HCT116 (cell line): Measurements from ENCODE around the gene GREM2. TPM values are rescaled to one million over a fixed set of nuclear protein-coding genes. Genes with fewer than 3 reads are reported as not detected.

Experiments used
- ATAC-seq: fragments of 200-7000 bp; cut with Tn5 transposase; 2 replicates; pipeline ENCODE4 v1.9.1; 2020; ENCODE audit warnings: mild to moderate bottlenecking, moderate library complexity
- BruUV-seq: library from RNA; stranded (reverse); fragments of 400-500 nt; replicated peaks from 2 replicates; lab custom pipeline; 2021; lab: Mats Ljungman, UMichigan
- CTCF ChIA-PET: fragments of 300-600 bp; sonication (Branson Sonifier 250); formaldehyde crosslinking; loops from one replicate; lab custom pipeline; 2021; ENCODE audit warnings: antibody characterized with exemption; lab: Charles Lee
- POLR2A ChIA-PET: fragments of 300-600, 350-600 bp; sonication (Branson Sonifier 250); formaldehyde crosslinking; loops from one replicate; lab custom pipeline; 2021; ENCODE audit warnings: antibody characterized with exemption; lab: Charles Lee
- RAD21 ChIA-PET, 2 experiments: fragments of 300-600 bp; sonication (Branson Sonifier 250); formaldehyde crosslinking; loops; one replicate each; lab custom pipeline; 2023; ENCODE audit warnings: low total read pairs in 2 of 2; ENCODE audit not compliant: uncharacterized antibody in 2 of 2, unreplicated experiment in 2 of 2, low non-redundant PET in 1 of 2; lab: Charles Lee
- DNase-seq: peaks from one replicate; pipeline ENCODE4 v3.0.0-alpha.2; 2010; ENCODE audit warnings: low read depth, low spot score
- H2AFZ ChIP-seq: fragments of 200-600 bp; shearing (Covaris generic), sonication (generic); 2 replicates; pipeline ENCODE4 v1.6.1; 2017; ENCODE audit warnings: low read depth, mixed run types, mixed read lengths, antibody characterized with exemption, low read length; ENCODE audit not compliant: poor library complexity, severe bottlenecking
- H3K27ac ChIP-seq: 2 replicates; pipeline ENCODE4 v1.5.1; 2012; ENCODE audit warnings: low read depth, low read length
- H3K27me3 ChIP-seq: fragments of 200-600 bp; sonication (generic); 2 replicates; pipeline ENCODE4 v1.6.1; 2016; ENCODE audit warnings: mixed run types, low read length, mixed read lengths; ENCODE audit not compliant: insufficient read depth
- H3K36me3 ChIP-seq, 2 experiments: fragments of 200-500 bp in 1 of 2; fragments of 200-600 bp in 1 of 2; sonication (Bioruptor generic) in 1 of 2; sonication (generic) in 1 of 2; 2 replicates each; pipeline versions ENCODE4 v1.5.1 to v1.6.1; 2014 to 2016; ENCODE audit warnings: low read length in 2 of 2, inconsistent platforms in 1 of 2, mixed read lengths in 1 of 2, mixed run types in 1 of 2; ENCODE audit not compliant: insufficient read depth in 2 of 2, control insufficient read depth in 1 of 2
- H3K4me1 ChIP-seq, 2 experiments: fragments of 200-600 bp in 1 of 2; sonication (generic) in 1 of 2; 2 replicates each; pipeline versions ENCODE4 v1.5.1 to v1.6.1; 2012 to 2017; ENCODE audit warnings: low read length in 2 of 2, inconsistent platforms in 1 of 2, mild to moderate bottlenecking in 1 of 2, mixed read lengths in 1 of 2, mixed run types in 1 of 2, moderate library complexity in 1 of 2; ENCODE audit not compliant: insufficient read depth in 2 of 2, control insufficient read depth in 1 of 2
- H3K4me2 ChIP-seq: fragments of 200-600 bp; sonication (generic); 2 replicates; pipeline ENCODE4 v1.6.1; 2017; ENCODE audit warnings: mixed run types, low read length, mixed read lengths
- H3K4me3 ChIP-seq, 2 experiments: fragments of 200-600 bp in 1 of 2; sonication (generic) in 1 of 2; replicated peaks in 1 of 2; 2 replicates each; pipeline ENCODE4 v1.5.1; 2011 to 2016; ENCODE audit warnings: low read length in 2 of 2, control low read depth in 1 of 2, low read depth in 1 of 2, mild to moderate bottlenecking in 1 of 2, mixed read lengths in 1 of 2, mixed run types in 1 of 2
- H3K79me2 ChIP-seq: fragments of 200-600 bp; sonication (generic); 2 replicates; pipeline ENCODE4 v1.6.1; 2017; ENCODE audit warnings: mild to moderate bottlenecking, mixed run types, low read length, moderate library complexity, mixed read lengths; ENCODE audit not compliant: insufficient read depth
- H3K9ac ChIP-seq: fragments of 200-600 bp; sonication (generic); 2 replicates; pipeline ENCODE4 v1.6.1; 2016; ENCODE audit warnings: low read length, mixed read lengths
- H3K9me2 ChIP-seq: fragments of 200-600 bp; sonication (generic), shearing (Covaris generic); 2 replicates; pipeline ENCODE4 v1.6.1; 2017; ENCODE audit warnings: mixed run types, mild to moderate bottlenecking, moderate library complexity; ENCODE audit not compliant: insufficient read depth
- H3K9me3 ChIP-seq, 2 experiments: fragments of 200-500 bp in 1 of 2; fragments of 200-600 bp in 1 of 2; sonication (Bioruptor generic) in 1 of 2; sonication (generic) in 1 of 2; 2 replicates each; pipeline ENCODE4 v1.6.1; 2014 to 2017; ENCODE audit warnings: low read length in 2 of 2, mixed read lengths in 2 of 2, inconsistent platforms in 1 of 2, low read depth in 1 of 2, mild to moderate bottlenecking in 1 of 2, mixed run types in 1 of 2, moderate library complexity in 1 of 2; ENCODE audit not compliant: control insufficient read depth in 1 of 2, insufficient read depth in 1 of 2
- H4K20me1 ChIP-seq: fragments of 200-600 bp; sonication (generic), shearing (Covaris generic); 2 replicates; pipeline ENCODE4 v1.6.1; 2017; ENCODE audit warnings: mixed run types, mild to moderate bottlenecking, moderate library complexity; ENCODE audit not compliant: insufficient read depth
- CBX3 ChIP-seq: IDR thresholded peaks from 2 replicates; pipeline ENCODE4 v1.6.1; 2012; ENCODE audit warnings: low read depth
- CEBPB ChIP-seq: IDR thresholded peaks from 2 replicates; pipeline ENCODE4 v1.6.1; 2012; ENCODE audit warnings: low read depth
- EGR1 ChIP-seq: IDR thresholded peaks from 2 replicates; pipeline ENCODE4 v1.6.1; 2012; ENCODE audit warnings: low read depth
- ELF1 ChIP-seq: IDR thresholded peaks from 2 replicates; pipeline ENCODE4 v1.6.1; 2012; ENCODE audit warnings: low read depth, borderline replicate concordance
- EZH2 ChIP-seq: fragments of 200-600 bp; sonication (generic); IDR thresholded peaks from 2 replicates; pipeline ENCODE4 v1.6.1; 2017; ENCODE audit warnings: antibody characterized with exemption, mixed run types
- EZH2phosphoT487 ChIP-seq: fragments of 200-600 bp; IDR thresholded peaks from 2 replicates; pipeline ENCODE4 v1.6.1; 2018; ENCODE audit warnings: antibody characterized with exemption, borderline replicate concordance
- FOSL1 ChIP-seq: IDR thresholded peaks from 2 replicates; pipeline ENCODE4 v1.6.1; 2012; ENCODE audit warnings: low read depth
- JUND ChIP-seq: IDR thresholded peaks from 2 replicates; pipeline ENCODE4 v1.6.1; 2012
- POLR2A ChIP-seq: IDR thresholded peaks from 2 replicates; pipeline ENCODE4 v1.7.0; 2011; ENCODE audit warnings: borderline replicate concordance; ENCODE audit not compliant: insufficient read depth, insufficient read length; ENCODE audit errors: extremely low read depth
- POLR2AphosphoS5 ChIP-seq: IDR thresholded peaks from 2 replicates; pipeline ENCODE4 v1.6.1; 2011; ENCODE audit warnings: mild to moderate bottlenecking, low read depth, low read length, moderate library complexity
- SP1 ChIP-seq: IDR thresholded peaks from 2 replicates; pipeline ENCODE4 v1.6.1; 2012; ENCODE audit warnings: low read depth
- SRF ChIP-seq: IDR thresholded peaks from 2 replicates; pipeline ENCODE4 v1.6.1; 2012; ENCODE audit warnings: low read depth
- TCF7L2 ChIP-seq: IDR thresholded peaks from 2 replicates; pipeline ENCODE4 v1.7.0; 2011; ENCODE audit warnings: borderline replicate concordance, inconsistent platforms; ENCODE audit not compliant: insufficient read depth, insufficient read length; ENCODE audit errors: extremely low read depth
- ZFX ChIP-seq: fragments of 450-650 bp; IDR thresholded peaks from 2 replicates; pipeline ENCODE4 v1.6.1; 2017
- ZNF274 ChIP-seq: fragments of 200-500 bp; sonication (Bioruptor generic); IDR thresholded peaks from 2 replicates; pipeline ENCODE4 v1.6.1; 2014; ENCODE audit warnings: mild to moderate bottlenecking, low read depth, low read length, inconsistent platforms
- intact Hi-C: fragments of 100-400 bp; cut with micrococcal nuclease; formaldehyde crosslinking; loops from 2 replicates; pipeline ENCODE4 v1.10.0; 2022
- total RNA-seq: library from RNA; stranded (reverse); gene quantifications from one replicate; pipeline ENCODE4 v1.2.1, GENCODE V29; 2021; ENCODE audit not compliant: unreplicated experiment
- TF ChIP-seq, protein P1 (sequence below): IDR thresholded peaks from 2 replicates; pipeline ENCODE4 v1.6.1; 2012
- TF ChIP-seq, protein P2 (sequence below): IDR thresholded peaks from 2 replicates; pipeline ENCODE4 v1.6.1; 2012; ENCODE audit warnings: low read depth

GREM2 gene
- total RNA-seq, 1 experiment from 2014 or later = not detected

DNA sequence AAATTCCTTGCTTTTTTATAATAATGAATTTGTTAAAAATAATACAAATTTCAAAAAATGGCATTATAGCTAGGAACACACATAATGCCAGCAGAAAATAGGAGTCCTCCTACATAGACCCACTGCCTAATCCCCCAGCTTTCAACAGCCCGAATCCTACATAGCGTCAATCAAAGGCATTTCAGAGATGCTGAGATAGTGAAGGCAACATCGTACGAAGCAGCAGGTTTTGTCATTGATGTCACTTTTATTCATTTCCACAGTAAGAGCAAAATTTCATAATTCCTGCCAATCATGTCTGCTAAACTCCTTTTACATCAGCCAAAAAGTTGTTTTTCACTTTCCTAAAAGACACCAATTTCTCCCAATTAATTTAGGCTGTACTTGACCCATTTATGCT is 94.1 kb downstream of the GREM2 start:
- CTCF ChIA-PET = no interaction called here
- H2AFZ ChIP-seq = no peak overlapping the region
- H3K4me1 ChIP-seq = no peaks in the 10 kb centered on the region
- no peaks in the 10 kb centered on the region for H3K9me2 ChIP-seq
- no peak overlapping the region for H3K4me2 ChIP-seq
- ATAC-seq (no peak), DNase-seq (no peak)
- H3K9me3 ChIP-seq = no peaks in the 10 kb centered on the region; a peak in 2 of 4 replicates
- no peaks in the 10 kb centered on the region for H3K27me3 ChIP-seq
- no peak overlapping the region for H3K27ac ChIP-seq
- intact Hi-C loops = no loop called here
- BruUV-seq = no TSS peak
- no peaks in the 10 kb centered on the region for H3K36me3 ChIP-seq
- RAD21 ChIA-PET = no interaction called here
- no peaks in the 10 kb centered on the region for H3K79me2 ChIP-seq
- POLR2A ChIA-PET = no interaction called here
- H4K20me1 ChIP-seq = no peaks in the 10 kb centered on the region
- TF ChIP-seq ZFX (no peak), SP1 (no peak), POLR2A (no peak), EZH2 (no peak), POLR2AphosphoS5 (no peak), ELF1 (no peak), ZNF274 (no peak), CBX3 (no peak), EGR1 (no peak), SRF (no peak), FOSL1 (no peak), JUND (no peak), EZH2phosphoT487 (no peak), CEBPB (no peak), TCF7L2 (no peak)
- TF ChIP-seq, protein P1, sequence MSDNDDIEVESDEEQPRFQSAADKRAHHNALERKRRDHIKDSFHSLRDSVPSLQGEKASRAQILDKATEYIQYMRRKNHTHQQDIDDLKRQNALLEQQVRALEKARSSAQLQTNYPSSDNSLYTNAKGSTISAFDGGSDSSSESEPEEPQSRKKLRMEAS = no peak
- TF ChIP-seq, protein P2, sequence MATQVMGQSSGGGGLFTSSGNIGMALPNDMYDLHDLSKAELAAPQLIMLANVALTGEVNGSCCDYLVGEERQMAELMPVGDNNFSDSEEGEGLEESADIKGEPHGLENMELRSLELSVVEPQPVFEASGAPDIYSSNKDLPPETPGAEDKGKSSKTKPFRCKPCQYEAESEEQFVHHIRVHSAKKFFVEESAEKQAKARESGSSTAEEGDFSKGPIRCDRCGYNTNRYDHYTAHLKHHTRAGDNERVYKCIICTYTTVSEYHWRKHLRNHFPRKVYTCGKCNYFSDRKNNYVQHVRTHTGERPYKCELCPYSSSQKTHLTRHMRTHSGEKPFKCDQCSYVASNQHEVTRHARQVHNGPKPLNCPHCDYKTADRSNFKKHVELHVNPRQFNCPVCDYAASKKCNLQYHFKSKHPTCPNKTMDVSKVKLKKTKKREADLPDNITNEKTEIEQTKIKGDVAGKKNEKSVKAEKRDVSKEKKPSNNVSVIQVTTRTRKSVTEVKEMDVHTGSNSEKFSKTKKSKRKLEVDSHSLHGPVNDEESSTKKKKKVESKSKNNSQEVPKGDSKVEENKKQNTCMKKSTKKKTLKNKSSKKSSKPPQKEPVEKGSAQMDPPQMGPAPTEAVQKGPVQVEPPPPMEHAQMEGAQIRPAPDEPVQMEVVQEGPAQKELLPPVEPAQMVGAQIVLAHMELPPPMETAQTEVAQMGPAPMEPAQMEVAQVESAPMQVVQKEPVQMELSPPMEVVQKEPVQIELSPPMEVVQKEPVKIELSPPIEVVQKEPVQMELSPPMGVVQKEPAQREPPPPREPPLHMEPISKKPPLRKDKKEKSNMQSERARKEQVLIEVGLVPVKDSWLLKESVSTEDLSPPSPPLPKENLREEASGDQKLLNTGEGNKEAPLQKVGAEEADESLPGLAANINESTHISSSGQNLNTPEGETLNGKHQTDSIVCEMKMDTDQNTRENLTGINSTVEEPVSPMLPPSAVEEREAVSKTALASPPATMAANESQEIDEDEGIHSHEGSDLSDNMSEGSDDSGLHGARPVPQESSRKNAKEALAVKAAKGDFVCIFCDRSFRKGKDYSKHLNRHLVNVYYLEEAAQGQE = no peak
- no peak overlapping the region for H3K4me3 ChIP-seq
- H3K9ac ChIP-seq = no peak overlapping the region
